ENCODE results near the gene WDR93.

WDR93 gene

DNA sequence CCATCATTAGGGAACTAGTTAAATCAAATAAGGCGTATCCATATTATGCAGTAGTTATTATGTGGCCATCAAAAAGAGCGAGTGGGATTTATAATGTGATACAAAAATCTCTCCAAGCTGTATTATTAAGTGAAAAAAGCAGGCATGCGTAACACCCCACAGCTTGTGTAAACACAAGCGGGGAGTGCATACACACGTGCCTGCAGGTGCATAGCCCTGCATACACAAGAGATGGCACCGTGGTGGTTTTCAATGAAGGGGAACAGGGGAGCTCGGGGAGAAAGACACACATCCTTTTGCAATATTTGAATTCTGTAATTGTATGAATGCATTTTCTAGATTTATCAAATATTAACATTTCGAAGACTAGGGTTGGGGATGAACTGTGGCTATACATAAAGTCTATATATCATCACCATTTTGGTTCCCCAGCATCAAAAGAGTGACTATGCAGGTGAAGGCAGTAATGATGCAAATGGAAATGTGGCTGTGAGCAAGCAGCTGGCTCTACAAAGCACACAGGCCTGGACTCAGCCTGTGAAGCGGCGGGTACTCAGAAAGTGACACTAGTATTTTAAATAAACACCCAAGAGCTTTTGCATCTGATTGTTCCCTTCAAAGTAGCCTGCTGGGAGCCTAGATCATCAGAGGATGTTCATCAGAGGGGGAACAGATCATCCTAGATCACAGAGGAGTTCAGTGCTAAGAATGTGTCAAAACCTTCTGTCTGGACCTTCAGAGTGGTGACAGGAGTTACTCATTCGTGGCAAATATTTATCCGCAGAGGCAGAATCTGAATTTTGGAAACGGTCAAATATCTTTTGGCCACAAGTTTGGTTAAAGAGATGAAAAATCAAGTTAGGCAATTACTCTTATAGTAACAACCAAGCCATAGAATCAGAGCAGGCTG is 25.9 kb upstream of the WDR93 start:
- no peak overlapping the region for H3K27ac ChIP-seq
- TF ChIP-seq, protein P1, sequence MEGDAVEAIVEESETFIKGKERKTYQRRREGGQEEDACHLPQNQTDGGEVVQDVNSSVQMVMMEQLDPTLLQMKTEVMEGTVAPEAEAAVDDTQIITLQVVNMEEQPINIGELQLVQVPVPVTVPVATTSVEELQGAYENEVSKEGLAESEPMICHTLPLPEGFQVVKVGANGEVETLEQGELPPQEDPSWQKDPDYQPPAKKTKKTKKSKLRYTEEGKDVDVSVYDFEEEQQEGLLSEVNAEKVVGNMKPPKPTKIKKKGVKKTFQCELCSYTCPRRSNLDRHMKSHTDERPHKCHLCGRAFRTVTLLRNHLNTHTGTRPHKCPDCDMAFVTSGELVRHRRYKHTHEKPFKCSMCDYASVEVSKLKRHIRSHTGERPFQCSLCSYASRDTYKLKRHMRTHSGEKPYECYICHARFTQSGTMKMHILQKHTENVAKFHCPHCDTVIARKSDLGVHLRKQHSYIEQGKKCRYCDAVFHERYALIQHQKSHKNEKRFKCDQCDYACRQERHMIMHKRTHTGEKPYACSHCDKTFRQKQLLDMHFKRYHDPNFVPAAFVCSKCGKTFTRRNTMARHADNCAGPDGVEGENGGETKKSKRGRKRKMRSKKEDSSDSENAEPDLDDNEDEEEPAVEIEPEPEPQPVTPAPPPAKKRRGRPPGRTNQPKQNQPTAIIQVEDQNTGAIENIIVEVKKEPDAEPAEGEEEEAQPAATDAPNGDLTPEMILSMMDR (IDR thresholded peaks at IDR 0.05): no peak
- no peak for TF ChIP-seq ZFX (IDR thresholded peaks at IDR 0.05; ENCODE audit: borderline replicate concordance)

DNA sequence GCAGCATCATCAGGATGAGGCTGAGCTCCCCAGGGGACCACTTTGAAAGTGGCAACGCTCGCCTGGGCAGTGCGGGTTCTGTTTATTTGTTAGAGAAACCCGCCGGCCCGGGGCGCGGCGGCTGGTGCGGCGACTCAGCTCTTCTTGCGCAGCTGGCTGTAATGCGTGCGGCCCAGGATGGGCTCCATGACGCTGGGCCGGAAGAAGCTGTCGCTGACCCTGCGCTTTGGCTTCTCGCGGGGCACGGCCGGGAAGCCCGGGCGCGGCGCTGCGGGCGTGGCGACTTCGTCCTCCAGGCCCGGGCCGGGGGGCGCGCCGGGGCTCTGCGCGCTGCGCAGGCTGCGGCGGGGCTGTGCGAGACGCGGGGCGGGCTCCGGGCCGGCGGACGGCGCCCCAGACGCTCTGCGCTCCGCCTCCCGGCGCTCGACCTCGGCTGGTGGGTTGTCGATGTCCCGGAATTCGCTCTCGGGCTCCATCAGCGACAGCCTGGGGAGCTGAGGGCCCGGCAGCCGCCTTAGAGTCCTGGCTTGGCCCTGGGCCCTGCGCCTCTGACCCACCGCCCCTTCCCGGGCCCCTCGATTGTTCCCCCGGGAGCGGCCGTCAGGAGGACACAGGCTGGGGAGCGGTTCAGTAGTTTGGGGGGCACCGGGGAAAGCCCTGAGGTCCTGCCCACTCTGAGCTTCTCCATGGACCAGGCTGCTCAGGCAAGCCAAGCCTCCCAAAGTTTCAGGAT is 25.0 kb upstream of the WDR93 start:
- TF ChIP-seq ZFX (IDR thresholded peaks at IDR 0.05; ENCODE audit: borderline replicate concordance): no peak
- TF ChIP-seq, protein P1 (IDR thresholded peaks at IDR 0.05): no peak
- H3K27ac ChIP-seq: no peak overlapping the region

DNA sequence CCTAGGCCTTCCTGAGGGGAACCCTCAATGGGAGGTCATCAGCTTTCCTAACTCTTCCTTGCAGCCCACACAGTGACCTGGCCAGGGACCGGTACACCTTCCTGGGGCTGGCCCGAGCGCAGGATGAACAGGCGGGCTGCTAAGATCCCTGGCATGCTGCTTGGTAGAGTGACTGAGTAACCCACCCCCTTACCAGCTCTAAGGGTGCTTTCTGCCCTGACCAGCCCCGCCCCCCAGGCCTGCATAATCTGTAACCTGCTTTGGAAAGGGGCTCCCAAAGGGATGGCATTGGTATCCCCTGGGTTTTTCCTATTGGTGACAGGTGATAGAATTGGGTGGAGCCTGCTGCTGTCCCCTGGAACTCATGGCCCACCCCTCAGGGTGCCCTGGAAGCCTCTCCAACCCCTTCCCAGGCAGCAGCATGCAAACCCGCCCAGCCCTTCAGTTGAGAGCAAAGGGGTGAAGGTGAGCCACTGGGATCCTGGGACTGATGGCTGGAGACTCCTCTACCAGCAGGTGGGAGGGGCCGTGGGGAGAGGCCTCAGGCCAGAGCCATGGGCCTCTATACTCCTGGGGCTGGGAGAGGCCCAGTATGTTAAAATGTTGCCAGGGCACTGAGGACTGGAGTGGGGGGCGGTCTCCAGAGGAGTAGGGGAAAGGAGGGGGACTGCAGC is 24.3 kb upstream of the WDR93 start:
- no peak for TF ChIP-seq ZFX (IDR thresholded peaks at IDR 0.05; ENCODE audit: borderline replicate concordance)
- TF ChIP-seq, protein P1 (IDR thresholded peaks at IDR 0.05): no peak
- H3K27ac ChIP-seq: no peak overlapping the region

DNA sequence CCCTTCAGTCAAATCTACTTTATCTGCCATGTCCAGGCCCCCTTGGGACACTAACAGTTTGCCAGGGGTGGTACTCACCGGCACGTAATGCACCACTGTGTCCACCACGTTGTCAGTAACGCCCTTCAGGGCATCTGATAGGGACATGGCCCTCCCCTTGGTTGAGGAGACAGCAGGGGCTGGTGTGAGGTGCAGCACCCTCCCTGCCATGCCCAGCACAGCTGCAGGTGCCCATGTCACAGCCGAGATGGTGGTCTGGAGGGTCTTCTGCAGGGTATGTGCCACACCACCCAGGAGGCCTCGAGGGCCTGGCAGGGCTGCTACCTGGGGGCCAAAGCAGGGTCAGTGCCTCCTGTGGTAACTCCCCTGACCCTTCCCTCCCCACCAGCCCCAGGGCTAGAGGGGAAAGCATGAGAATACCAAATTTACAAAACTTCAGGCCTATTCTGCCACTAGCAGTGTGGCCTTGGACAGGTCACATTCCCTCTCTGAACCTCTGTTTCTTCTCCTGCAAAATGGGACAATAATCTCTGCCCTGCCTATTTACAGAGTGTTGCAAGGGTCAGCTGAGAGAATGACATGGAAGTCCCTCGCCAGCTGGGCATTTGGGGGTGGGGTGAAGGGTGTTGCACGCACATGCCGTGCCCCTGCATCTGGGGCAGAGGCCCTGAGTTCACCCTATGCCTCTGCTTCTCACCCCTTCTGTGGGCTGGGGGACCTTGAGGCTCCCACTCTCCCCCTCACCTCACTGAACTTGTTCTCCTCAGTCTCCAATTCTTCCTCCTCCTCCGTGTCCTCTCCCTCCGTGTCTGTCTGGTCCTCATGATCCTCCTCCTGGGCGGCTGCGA is 23.5 kb upstream of the WDR93 start:
- no peak overlapping the region for H3K27ac ChIP-seq
- TF ChIP-seq, protein P1 (IDR thresholded peaks at IDR 0.05): no peak
- no peak for TF ChIP-seq ZFX (IDR thresholded peaks at IDR 0.05; ENCODE audit: borderline replicate concordance)

DNA sequence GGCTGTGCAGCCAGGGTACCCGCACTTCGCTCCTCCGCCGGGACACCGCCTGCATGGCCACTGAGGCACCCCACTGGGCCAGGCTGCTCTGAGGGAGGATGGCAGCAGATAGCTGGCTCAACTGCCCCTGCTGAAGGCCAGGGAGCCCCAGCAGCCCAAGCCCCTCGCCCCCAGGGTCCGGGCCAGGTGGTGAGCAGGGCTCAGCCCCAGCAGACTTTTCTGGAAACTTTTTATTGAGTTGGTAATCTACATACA is 23.0 kb upstream of the WDR93 start:
- TF ChIP-seq, protein P1 (IDR thresholded peaks at IDR 0.05): no peak
- no peak for TF ChIP-seq ZFX (IDR thresholded peaks at IDR 0.05; ENCODE audit: borderline replicate concordance)
- H3K27ac ChIP-seq: no peak overlapping the region

DNA sequence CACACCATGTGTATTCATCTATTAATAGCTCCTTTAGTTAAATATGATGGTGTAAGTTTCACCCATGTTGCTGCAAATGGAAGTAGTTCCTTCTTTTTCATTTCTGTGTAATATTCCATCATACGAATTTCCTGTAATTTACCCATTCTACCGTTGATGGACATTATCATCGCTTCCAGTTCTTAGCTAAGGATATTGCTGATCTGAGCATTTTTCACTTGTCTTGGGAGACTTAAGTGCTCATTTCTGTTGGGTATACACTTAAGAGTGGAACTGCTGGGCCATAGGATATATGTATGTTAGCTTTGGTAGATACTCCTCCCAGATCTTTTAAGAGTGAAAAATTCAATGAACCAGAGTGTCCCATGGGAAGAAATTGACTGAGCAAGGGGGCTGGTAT is 22.4 kb upstream of the WDR93 start:
- no peak overlapping the region for H3K27ac ChIP-seq
- TF ChIP-seq, protein P1 (IDR thresholded peaks at IDR 0.05): no peak
- no peak for TF ChIP-seq ZFX (IDR thresholded peaks at IDR 0.05; ENCODE audit: borderline replicate concordance)
